ENCODE measurements around the gene TMEM208. TPM values are rescaled to one million over a fixed set of nuclear protein-coding genes. Genes with fewer than 3 reads are reported as not detected.
A peak's percentile ranks its signal among the peaks of the same experiment; 100 is the strongest.

TMEM208 gene
- polyA plus RNA-seq, 1 of the 3 experiments (the other 2 are of a cell fraction), result 98.2 TPM

- TF ChIP-seq EZH2phosphoT487 (IDR thresholded peaks at IDR 0.05; ENCODE audit: borderline replicate concordance, low read depth) (no peak), TEAD4 (IDR thresholded peaks at IDR 0.05; ENCODE audit: borderline replicate concordance, insufficient read depth) (no peak), TAF1 (IDR thresholded peaks at IDR 0.05; ENCODE audit: borderline replicate concordance, low read depth, low read length) (no peak), CTCF (IDR thresholded peaks at IDR 0.05) (no peak), ZBTB33 (IDR thresholded peaks at IDR 0.05; ENCODE audit: borderline replicate concordance, low read depth) (0 out of 2 replicates have a peak, but pooled peaks have one; percentile 38), SMC3 (IDR thresholded peaks at IDR 0.05; ENCODE audit: low read depth, low read length) (no peak), NRF1 (IDR thresholded peaks at IDR 0.05; ENCODE audit: low read depth, low read length) (no peak)
Observed at GRCh38 chr16:67277999-67278772, 51.3 kb downstream of the TMEM208 start (continued).

Small RNA genes within 50 kb of the gene (small RNA-seq; reads per million reads assigned to genes)
- 2.3 to 24.2 (median 10.5) reads per million in 7 experiments for gene MIR328

Other genes with a start within 250 kb of the TMEM208 start
- 7.3 and 13.2 TPM in 2 replicates for gene CES4A, start 238.5 kb upstream of the TMEM208 start, polyA plus RNA-seq (2012; rRNA removed)
- gene CBFB, start 198.0 kb upstream of the TMEM208 start, polyA plus RNA-seq (2012; rRNA removed), result 38.8 and 40.1 TPM in 2 replicates
- gene PHAF1, start 117.2 kb upstream of the TMEM208 start, polyA plus RNA-seq (2012; rRNA removed), result 17.3 and 22.6 TPM in 2 replicates
- 9.8 and 9.9 TPM in 2 replicates for gene B3GNT9, start 76.1 kb upstream of the TMEM208 start, polyA plus RNA-seq (2012; rRNA removed)
- 27.7 and 28.5 TPM in 2 replicates for gene TRADD, start 67.2 kb upstream of the TMEM208 start, polyA plus RNA-seq (2012; rRNA removed)
- gene FBXL8, start 67.2 kb upstream of the TMEM208 start, polyA plus RNA-seq (2012; rRNA removed), result 17.8 and 21.8 TPM in 2 replicates
- 33.4 and 44.4 TPM in 2 replicates for gene HSF4, start 62.4 kb upstream of the TMEM208 start, polyA plus RNA-seq (2012; rRNA removed)
- 34.1 and 38.7 TPM in 2 replicates for gene NOL3, start 56.6 kb upstream of the TMEM208 start, polyA plus RNA-seq (2012; rRNA removed)
- 68.5 and 83.5 TPM in 2 replicates for gene MATCAP1, start 43.2 kb upstream of the TMEM208 start, polyA plus RNA-seq (2012; rRNA removed)
- 0.46 and 0.83 TPM in 2 replicates for gene EXOC3L1, start 37.0 kb upstream of the TMEM208 start, polyA plus RNA-seq (2012; rRNA removed)
- gene E2F4, start 35.0 kb upstream of the TMEM208 start, polyA plus RNA-seq (2012; rRNA removed), result 168 and 210 TPM in 2 replicates
- gene ELMO3, start 28.0 kb upstream of the TMEM208 start, polyA plus RNA-seq (2012; rRNA removed), result 2.3 and 3.1 TPM in 2 replicates
- gene FHOD1, start 20.4 kb downstream of the TMEM208 start, polyA plus RNA-seq (2012; rRNA removed), result 53.2 and 70.9 TPM in 2 replicates
- 4.1 and 5.8 TPM in 2 replicates for gene SLC9A5, start 21.8 kb downstream of the TMEM208 start, polyA plus RNA-seq (2012; rRNA removed)
- gene PLEKHG4, start 52.4 kb downstream of the TMEM208 start, polyA plus RNA-seq (2012; rRNA removed), result 65.5 and 87.0 TPM in 2 replicates
- 1.8 and 1.9 TPM in 2 replicates for gene KCTD19, start 99.6 kb downstream of the TMEM208 start, polyA plus RNA-seq (2012; rRNA removed)
- gene LRRC36, start 99.7 kb downstream of the TMEM208 start, polyA plus RNA-seq (2012; rRNA removed), result 0.78 and 0.92 TPM in 2 replicates
- gene TPPP3, start 166.4 kb downstream of the TMEM208 start, polyA plus RNA-seq (2012; rRNA removed), result 33.5 and 36.2 TPM in 2 replicates
- 14.2 and 15.8 TPM in 2 replicates for gene ZDHHC1, start 189.3 kb downstream of the TMEM208 start, polyA plus RNA-seq (2012; rRNA removed)
- 0.19 and 0.23 TPM in 2 replicates for gene HSD11B2, start 204.0 kb downstream of the TMEM208 start, polyA plus RNA-seq (2012; rRNA removed)

Data from SK-N-SH (cell line).